ENCODE measurements around the gene DPEP2. TPM values are rescaled to one million over a fixed set of nuclear protein-coding genes. Genes with fewer than 3 reads are reported as not detected.

Gene DPEP2
- total and polyA plus RNA-seq, 2 of the 13 experiments (the other 11 are each of a cell fraction or from before 2014, with no cell fraction given): 0.18 TPM; not detected in 1

- TF ChIP-seq E2F2 (CRISPR knock-in tag; IDR thresholded peaks at IDR 0.05; ENCODE audit: borderline replicate concordance) (no peak), ZNF12 (CRISPR knock-in tag; IDR thresholded peaks at IDR 0.05) (no peak), FOXO1 (CRISPR knock-in tag; IDR thresholded peaks at IDR 0.05) (peak; percentile 42; the same call in 1 of the 2 replicates), TOPORS (CRISPR knock-in tag; IDR thresholded peaks at IDR 0.05) (no peak), ZIK1 (CRISPR knock-in tag; IDR thresholded peaks at IDR 0.05; ENCODE audit: borderline replicate concordance, low read depth) (0 out of 2 replicates have a peak, but pooled peaks have one; percentile 17), FOXM1 (CRISPR knock-in tag; IDR thresholded peaks at IDR 0.05) (no peak), RAD51 (IDR thresholded peaks at IDR 0.05; ENCODE audit: borderline replicate concordance) (no peak), TBL1XR1 (IDR thresholded peaks at IDR 0.05; ENCODE audit: borderline replicate concordance, low read length, partially characterized antibody) (no peak), ZNF451 (CRISPR knock-in tag; IDR thresholded peaks at IDR 0.05) (no peak), TAF15 (IDR thresholded peaks at IDR 0.05; ENCODE audit: low read depth, low read length, poor library complexity, severe bottlenecking) (no peak), CENPBD1 (CRISPR knock-in tag; IDR thresholded peaks at IDR 0.05; ENCODE audit: borderline replicate concordance, low read depth) (no peak), ZNF224 (CRISPR knock-in tag; IDR thresholded peaks at IDR 0.05) (0 out of 2 replicates have a peak, but pooled peaks have one; percentile 2), SOX5 (CRISPR knock-in tag; IDR thresholded peaks at IDR 0.05; ENCODE audit: borderline replicate concordance) (peak; percentile 26; the same call in 1 of the 2 replicates), ZNF205 (CRISPR knock-in tag; IDR thresholded peaks at IDR 0.05) (peak; percentile 43; the same call in 1 of the 2 replicates), KAT2B (IDR thresholded peaks at IDR 0.05; ENCODE audit: borderline replicate concordance, low read depth, low read length) (no peak), ZNF607 (CRISPR knock-in tag; IDR thresholded peaks at IDR 0.05; ENCODE audit: borderline replicate concordance) (no peak), MXI1 (IDR thresholded peaks at IDR 0.05; ENCODE audit: borderline replicate concordance, low read depth, low read length) (no peak), ZNF343 (CRISPR knock-in tag; IDR thresholded peaks at IDR 0.05) (0 out of 2 replicates have a peak, but pooled peaks have one; percentile 4), FOSL2 (CRISPR knock-in tag; IDR thresholded peaks at IDR 0.05) (no peak; the same call in 1 of the 2 replicates)
- TF ChIP-seq, protein P1, sequence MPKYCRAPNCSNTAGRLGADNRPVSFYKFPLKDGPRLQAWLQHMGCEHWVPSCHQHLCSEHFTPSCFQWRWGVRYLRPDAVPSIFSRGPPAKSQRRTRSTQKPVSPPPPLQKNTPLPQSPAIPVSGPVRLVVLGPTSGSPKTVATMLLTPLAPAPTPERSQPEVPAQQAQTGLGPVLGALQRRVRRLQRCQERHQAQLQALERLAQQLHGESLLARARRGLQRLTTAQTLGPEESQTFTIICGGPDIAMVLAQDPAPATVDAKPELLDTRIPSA (CRISPR knock-in tag; IDR thresholded peaks at IDR 0.05; ENCODE audit: borderline replicate concordance): no peak
- TF ChIP-seq, protein P2, sequence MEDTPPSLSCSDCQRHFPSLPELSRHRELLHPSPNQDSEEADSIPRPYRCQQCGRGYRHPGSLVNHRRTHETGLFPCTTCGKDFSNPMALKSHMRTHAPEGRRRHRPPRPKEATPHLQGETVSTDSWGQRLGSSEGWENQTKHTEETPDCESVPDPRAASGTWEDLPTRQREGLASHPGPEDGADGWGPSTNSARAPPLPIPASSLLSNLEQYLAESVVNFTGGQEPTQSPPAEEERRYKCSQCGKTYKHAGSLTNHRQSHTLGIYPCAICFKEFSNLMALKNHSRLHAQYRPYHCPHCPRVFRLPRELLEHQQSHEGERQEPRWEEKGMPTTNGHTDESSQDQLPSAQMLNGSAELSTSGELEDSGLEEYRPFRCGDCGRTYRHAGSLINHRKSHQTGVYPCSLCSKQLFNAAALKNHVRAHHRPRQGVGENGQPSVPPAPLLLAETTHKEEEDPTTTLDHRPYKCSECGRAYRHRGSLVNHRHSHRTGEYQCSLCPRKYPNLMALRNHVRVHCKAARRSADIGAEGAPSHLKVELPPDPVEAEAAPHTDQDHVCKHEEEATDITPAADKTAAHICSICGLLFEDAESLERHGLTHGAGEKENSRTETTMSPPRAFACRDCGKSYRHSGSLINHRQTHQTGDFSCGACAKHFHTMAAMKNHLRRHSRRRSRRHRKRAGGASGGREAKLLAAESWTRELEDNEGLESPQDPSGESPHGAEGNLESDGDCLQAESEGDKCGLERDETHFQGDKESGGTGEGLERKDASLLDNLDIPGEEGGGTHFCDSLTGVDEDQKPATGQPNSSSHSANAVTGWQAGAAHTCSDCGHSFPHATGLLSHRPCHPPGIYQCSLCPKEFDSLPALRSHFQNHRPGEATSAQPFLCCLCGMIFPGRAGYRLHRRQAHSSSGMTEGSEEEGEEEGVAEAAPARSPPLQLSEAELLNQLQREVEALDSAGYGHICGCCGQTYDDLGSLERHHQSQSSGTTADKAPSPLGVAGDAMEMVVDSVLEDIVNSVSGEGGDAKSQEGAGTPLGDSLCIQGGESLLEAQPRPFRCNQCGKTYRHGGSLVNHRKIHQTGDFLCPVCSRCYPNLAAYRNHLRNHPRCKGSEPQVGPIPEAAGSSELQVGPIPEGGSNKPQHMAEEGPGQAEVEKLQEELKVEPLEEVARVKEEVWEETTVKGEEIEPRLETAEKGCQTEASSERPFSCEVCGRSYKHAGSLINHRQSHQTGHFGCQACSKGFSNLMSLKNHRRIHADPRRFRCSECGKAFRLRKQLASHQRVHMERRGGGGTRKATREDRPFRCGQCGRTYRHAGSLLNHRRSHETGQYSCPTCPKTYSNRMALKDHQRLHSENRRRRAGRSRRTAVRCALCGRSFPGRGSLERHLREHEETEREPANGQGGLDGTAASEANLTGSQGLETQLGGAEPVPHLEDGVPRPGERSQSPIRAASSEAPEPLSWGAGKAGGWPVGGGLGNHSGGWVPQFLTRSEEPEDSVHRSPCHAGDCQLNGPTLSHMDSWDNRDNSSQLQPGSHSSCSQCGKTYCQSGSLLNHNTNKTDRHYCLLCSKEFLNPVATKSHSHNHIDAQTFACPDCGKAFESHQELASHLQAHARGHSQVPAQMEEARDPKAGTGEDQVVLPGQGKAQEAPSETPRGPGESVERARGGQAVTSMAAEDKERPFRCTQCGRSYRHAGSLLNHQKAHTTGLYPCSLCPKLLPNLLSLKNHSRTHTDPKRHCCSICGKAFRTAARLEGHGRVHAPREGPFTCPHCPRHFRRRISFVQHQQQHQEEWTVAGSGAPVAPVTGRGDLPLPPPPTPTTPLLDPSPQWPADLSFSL (CRISPR knock-in tag; IDR thresholded peaks at IDR 0.05): no peak
- TF ChIP-seq, protein P3, sequence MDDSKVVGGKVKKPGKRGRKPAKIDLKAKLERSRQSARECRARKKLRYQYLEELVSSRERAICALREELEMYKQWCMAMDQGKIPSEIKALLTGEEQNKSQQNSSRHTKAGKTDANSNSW (CRISPR knock-in tag; IDR thresholded peaks at IDR 0.05; ENCODE audit: borderline replicate concordance): no peak
Measured at GRCh38 chr16:67943256-67943618, 56.0 kb downstream of the DPEP2 start (continued).

Data from HepG2 (cell line).